Renal pelvis (tissue), 4 donors: ENCODE data around the gene CPSF2. TPM values are rescaled to one million over a fixed set of nuclear protein-coding genes. Genes with fewer than 3 reads are reported as not detected.
A peak's percentile ranks its signal among the peaks of the same experiment; 100 is the strongest.

Experiments used
- DNase-seq: peaks from one replicate; pipeline ENCODE4 v3.0.0-alpha.2; 2013
- polyA plus RNA-seq, 3 donors: library from polyadenylated mRNA; unstranded; fragments of 120-200 nt; gene quantifications; one replicate each; pipeline ENCODE4 v1.2.1, GENCODE V29; 2013; ENCODE audit not compliant: insufficient read length in 3 of 3

Gene CPSF2
- polyA plus RNA-seq, 3 donors, result 56.2 to 59.1 (median 57.6) TPM

DNA sequence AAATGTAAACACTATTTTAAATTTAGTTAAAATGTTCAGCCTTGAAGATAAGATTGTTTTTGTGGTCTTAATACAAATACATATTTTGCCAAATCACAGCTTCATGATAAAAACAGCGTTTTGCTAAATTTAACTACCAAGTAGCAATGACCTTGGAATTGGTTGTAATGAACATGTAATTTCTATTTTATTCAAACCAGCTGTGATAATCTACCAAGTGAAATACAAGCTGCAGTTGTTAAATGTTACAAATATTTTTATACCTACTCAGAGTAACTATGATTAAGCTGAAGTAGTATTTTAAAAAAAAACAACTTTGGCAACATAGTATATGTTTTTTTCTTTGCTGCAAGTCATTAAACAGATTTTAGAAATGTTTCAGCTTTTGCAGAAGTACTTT is 96.2 kb downstream of the CPSF2 start:
- DNase-seq, result peak; percentile 14

Other genes starting within 250 kb of the CPSF2 start
- gene FBLN5, start 174.3 kb upstream of the CPSF2 start, polyA plus RNA-seq, result 100 to 1,000 TPM; 141 to 166 (median 165) TPM
- 10 to 100 TPM; 34.8 to 42.4 (median 38.5) TPM for gene TRIP11, start 81.9 kb upstream of the CPSF2 start, polyA plus RNA-seq
- 10 to 100 TPM; 22.1 to 37.7 (median 36.9) TPM for gene ATXN3, start 15.4 kb upstream of the CPSF2 start, polyA plus RNA-seq
- 100 to 1,000 TPM; 173 to 182 (median 178) TPM for gene NDUFB1, start 263 bp upstream of the CPSF2 start, polyA plus RNA-seq
- under 1 TPM; 0.13 to 0.47 (median 0.19) TPM for gene SLC24A4, start 201.2 kb downstream of the CPSF2 start, polyA plus RNA-seq